Measurements from ENCODE around the gene NUDT19.
"Not testable (repeated sequence)": the region's sequence is repeated elsewhere in the genome, so short reads cannot be mapped to it uniquely, and the experiment has no call there.

NUDT19 gene

GRCh38 chr19:32744555-32745325, 53.1 kb downstream of the NUDT19 start:
- no peaks in the 10 kb centered on the region for H4K20me1 ChIP-seq (ENCODE audit: insufficient read depth, low read length, poor library complexity, severe bottlenecking)
- H3K4me1 ChIP-seq (ENCODE audit: insufficient read depth, low read length, poor library complexity, severe bottlenecking): peaks cover 19% of the 10 kb centered on the region
- TF ChIP-seq EZH2phosphoT487 (IDR thresholded peaks at IDR 0.05; ENCODE audit: borderline replicate concordance): no peak
- TF ChIP-seq, protein P1, sequence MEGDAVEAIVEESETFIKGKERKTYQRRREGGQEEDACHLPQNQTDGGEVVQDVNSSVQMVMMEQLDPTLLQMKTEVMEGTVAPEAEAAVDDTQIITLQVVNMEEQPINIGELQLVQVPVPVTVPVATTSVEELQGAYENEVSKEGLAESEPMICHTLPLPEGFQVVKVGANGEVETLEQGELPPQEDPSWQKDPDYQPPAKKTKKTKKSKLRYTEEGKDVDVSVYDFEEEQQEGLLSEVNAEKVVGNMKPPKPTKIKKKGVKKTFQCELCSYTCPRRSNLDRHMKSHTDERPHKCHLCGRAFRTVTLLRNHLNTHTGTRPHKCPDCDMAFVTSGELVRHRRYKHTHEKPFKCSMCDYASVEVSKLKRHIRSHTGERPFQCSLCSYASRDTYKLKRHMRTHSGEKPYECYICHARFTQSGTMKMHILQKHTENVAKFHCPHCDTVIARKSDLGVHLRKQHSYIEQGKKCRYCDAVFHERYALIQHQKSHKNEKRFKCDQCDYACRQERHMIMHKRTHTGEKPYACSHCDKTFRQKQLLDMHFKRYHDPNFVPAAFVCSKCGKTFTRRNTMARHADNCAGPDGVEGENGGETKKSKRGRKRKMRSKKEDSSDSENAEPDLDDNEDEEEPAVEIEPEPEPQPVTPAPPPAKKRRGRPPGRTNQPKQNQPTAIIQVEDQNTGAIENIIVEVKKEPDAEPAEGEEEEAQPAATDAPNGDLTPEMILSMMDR (conservative IDR thresholded peaks at IDR 0.05; ENCODE audit: low read length): no peak
- H3K79me2 ChIP-seq (ENCODE audit: insufficient read depth, low read length): no peaks in the 10 kb centered on the region
- peaks cover 9% of the 10 kb centered on the region; the same call in 1 of the 2 replicates for H3F3A ChIP-seq (ENCODE audit: low read depth)
- no peak overlapping the region for H3K4me3 ChIP-seq (ENCODE audit: low read length, poor library complexity, severe bottlenecking)
- no peaks in the 10 kb centered on the region for H3K36me3 ChIP-seq (ENCODE audit: insufficient read depth, low read length)
- no peaks in the 10 kb centered on the region for H3K9me2 ChIP-seq (replicated peaks; ENCODE audit: low read depth, low read length)
- no peak overlapping the region for H3K9ac ChIP-seq (ENCODE audit: low read depth, low read length, poor library complexity, severe bottlenecking)
- H2AFZ ChIP-seq (ENCODE audit: low read length): no peak overlapping the region
- H3K4me2 ChIP-seq (ENCODE audit: low read depth, low read length, poor library complexity, severe bottlenecking): no peak overlapping the region
- H3K27me3 ChIP-seq (ENCODE audit: insufficient read depth, low read length, poor library complexity, severe bottlenecking): no peaks in the 10 kb centered on the region
- H3K9me3 ChIP-seq (ENCODE audit: insufficient read depth, low read depth, low read length): no peaks in the 10 kb centered on the region

DNA sequence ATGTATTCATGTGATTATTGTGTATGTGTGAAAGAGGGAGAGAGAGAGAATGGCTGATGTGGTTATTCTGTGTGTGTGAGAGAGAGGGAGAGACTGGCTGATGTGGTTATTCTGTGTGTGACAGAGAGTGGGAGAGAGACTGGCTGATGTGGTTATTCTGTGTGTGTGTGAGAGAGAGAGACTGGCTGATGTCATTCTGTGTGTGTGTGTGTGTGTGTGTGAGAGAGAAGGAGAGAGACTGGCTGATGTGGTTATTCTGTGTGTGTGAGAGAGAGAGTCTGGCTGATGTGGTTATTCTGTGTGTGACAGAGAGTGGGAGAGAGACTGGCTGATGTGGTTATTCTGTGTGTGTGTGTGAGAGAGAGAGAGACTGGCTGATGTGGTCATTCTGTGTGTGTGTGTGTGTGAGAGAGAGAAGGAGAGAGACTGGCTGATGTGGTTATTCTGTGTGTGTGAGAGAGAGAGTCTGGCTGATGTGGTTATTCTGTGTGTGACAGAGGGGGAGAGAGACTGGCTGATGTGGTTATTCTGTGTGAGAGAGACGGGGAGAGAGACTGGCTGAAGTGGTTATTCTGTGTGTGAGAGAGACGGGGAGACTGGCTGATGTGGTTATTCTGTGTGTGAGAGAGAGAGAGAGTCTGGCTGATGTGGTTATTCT, 54.1 kb downstream of the NUDT19 start:
- not testable (repeated sequence) for H2AFZ ChIP-seq (ENCODE audit: low read length); H3K9me2 ChIP-seq (replicated peaks; ENCODE audit: low read depth, low read length); H3F3A ChIP-seq (ENCODE audit: low read depth); H3K9ac ChIP-seq (ENCODE audit: low read depth, low read length, poor library complexity, severe bottlenecking); H4K20me1 ChIP-seq (ENCODE audit: insufficient read depth, low read length, poor library complexity, severe bottlenecking); H3K27me3 ChIP-seq (ENCODE audit: insufficient read depth, low read length, poor library complexity, severe bottlenecking); H3K9me3 ChIP-seq (ENCODE audit: insufficient read depth, low read depth, low read length); H3K79me2 ChIP-seq (ENCODE audit: insufficient read depth, low read length); H3K36me3 ChIP-seq (ENCODE audit: insufficient read depth, low read length)
- Histone ChIP-seq H3K4me2 (ENCODE audit: low read depth, low read length, poor library complexity, severe bottlenecking) (peak overlapping the region; percentile 27), H3K4me3 (ENCODE audit: low read length, poor library complexity, severe bottlenecking) (peak overlapping the region; percentile 13), H3K4me1 (ENCODE audit: insufficient read depth, low read length, poor library complexity, severe bottlenecking) (peaks cover 19% of the 10 kb centered on the region)

- H3K79me2 ChIP-seq (ENCODE audit: insufficient read depth, low read length); H4K20me1 ChIP-seq (ENCODE audit: insufficient read depth, low read length, poor library complexity, severe bottlenecking); H3K9ac ChIP-seq (ENCODE audit: low read depth, low read length, poor library complexity, severe bottlenecking); H3K36me3 ChIP-seq (ENCODE audit: insufficient read depth, low read length); H3K9me3 ChIP-seq (ENCODE audit: insufficient read depth, low read depth, low read length); H3K27me3 ChIP-seq (ENCODE audit: insufficient read depth, low read length, poor library complexity, severe bottlenecking); H3F3A ChIP-seq (ENCODE audit: low read depth); H3K4me3 ChIP-seq (ENCODE audit: low read length, poor library complexity, severe bottlenecking); H2AFZ ChIP-seq (ENCODE audit: low read length); H3K9me2 ChIP-seq (replicated peaks; ENCODE audit: low read depth, low read length): not testable (repeated sequence)
- H3K4me1 ChIP-seq (ENCODE audit: insufficient read depth, low read length, poor library complexity, severe bottlenecking): peaks cover 19% of the 10 kb centered on the region
- peak overlapping the region; percentile 16 for H3K4me2 ChIP-seq (ENCODE audit: low read depth, low read length, poor library complexity, severe bottlenecking)
These were observed 55.1 kb downstream of the NUDT19 start for GRCh38 chr19:32746631-32747196.

DNA sequence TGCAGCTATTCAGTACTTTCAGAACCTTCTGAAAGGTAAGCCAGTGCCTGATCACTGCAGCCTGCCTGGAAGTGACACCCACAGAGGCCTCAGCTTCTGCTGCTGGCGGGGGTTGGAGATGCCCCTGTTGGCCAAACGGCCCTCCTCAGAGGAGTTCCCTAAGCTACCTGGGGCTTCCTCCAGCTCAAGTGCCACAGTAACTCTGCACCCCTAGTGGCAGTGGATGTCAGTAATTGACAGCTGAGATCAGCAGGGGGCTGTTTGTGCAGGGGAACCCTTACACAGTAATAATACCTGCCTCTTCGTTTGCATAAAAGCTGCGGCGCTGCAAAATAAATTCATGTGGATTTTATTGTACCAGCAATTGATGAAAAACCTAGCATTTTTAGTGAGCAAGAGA, 56.9 kb downstream of the NUDT19 start:
- no peaks in the 10 kb centered on the region for H3K79me2 ChIP-seq (ENCODE audit: insufficient read depth, low read length)
- H2AFZ ChIP-seq (ENCODE audit: low read length): no peak overlapping the region
- TF ChIP-seq EZH2phosphoT487 (IDR thresholded peaks at IDR 0.05; ENCODE audit: borderline replicate concordance): no peak
- TF ChIP-seq, protein P1 (conservative IDR thresholded peaks at IDR 0.05; ENCODE audit: low read length): peak; percentile 66
- H3K4me1 ChIP-seq (ENCODE audit: insufficient read depth, low read length, poor library complexity, severe bottlenecking): peaks cover 19% of the 10 kb centered on the region
- H3K4me3 ChIP-seq (ENCODE audit: low read length, poor library complexity, severe bottlenecking): no peak overlapping the region
- H4K20me1 ChIP-seq (ENCODE audit: insufficient read depth, low read length, poor library complexity, severe bottlenecking): no peaks in the 10 kb centered on the region
- peaks cover 9% of the 10 kb centered on the region; the same call in 1 of the 2 replicates for H3F3A ChIP-seq (ENCODE audit: low read depth)
- no peaks in the 10 kb centered on the region for H3K27me3 ChIP-seq (ENCODE audit: insufficient read depth, low read length, poor library complexity, severe bottlenecking)
- no peaks in the 10 kb centered on the region for H3K36me3 ChIP-seq (ENCODE audit: insufficient read depth, low read length)
- H3K9me2 ChIP-seq (replicated peaks; ENCODE audit: low read depth, low read length): no peaks in the 10 kb centered on the region
- H3K4me2 ChIP-seq (ENCODE audit: low read depth, low read length, poor library complexity, severe bottlenecking): no peak overlapping the region
- no peak overlapping the region for H3K9ac ChIP-seq (ENCODE audit: low read depth, low read length, poor library complexity, severe bottlenecking)
- H3K9me3 ChIP-seq (ENCODE audit: insufficient read depth, low read depth, low read length): no peaks in the 10 kb centered on the region
